ENCODE data around the gene ADCY2. TPM values are rescaled to one million over a fixed set of nuclear protein-coding genes. Genes with fewer than 3 reads are reported as not detected.

The ADCY2 gene
- polyA plus RNA-seq, 1 of the 3 experiments (the other 2 are of a cell fraction), result not detected

DNA sequence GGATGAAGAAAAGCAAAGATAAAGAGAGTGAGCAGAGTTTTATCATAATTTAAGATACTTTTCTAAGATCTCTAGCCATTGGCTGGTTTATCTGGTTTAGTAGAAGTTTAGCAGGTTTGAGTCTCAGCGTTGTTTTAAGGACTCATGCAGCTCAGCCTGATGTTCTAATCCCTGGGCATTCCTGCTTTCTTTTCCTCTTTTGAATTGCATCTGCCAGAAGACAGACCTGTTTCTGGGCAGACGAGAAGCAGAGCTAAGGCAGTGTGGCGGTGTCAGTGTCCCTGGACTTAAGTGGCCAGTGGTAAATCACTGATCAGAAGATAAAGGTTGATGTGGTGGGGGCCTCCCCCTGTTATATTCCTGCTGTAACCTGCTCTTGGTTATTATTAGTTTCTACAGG is 138.6 kb downstream of the ADCY2 start:
- ChIA-PET CTCF (no interaction called here), POLR2A (no interaction called here)
- Histone ChIP-seq H3K36me3 (replicated peaks in 1 of 2; ENCODE audit: control insufficient read depth in 1 of 2, insufficient read depth in 2 of 2, low read length in 1 of 2) (no peaks in the 10 kb centered on the region), H3K4me2 (no peak overlapping the region), H3F3A (replicated peaks; ENCODE audit: insufficient read depth) (no peaks in the 10 kb centered on the region), H3K9me2 (no peaks in the 10 kb centered on the region), H3K4me1 (ENCODE audit: control insufficient read depth in 1 of 2, insufficient read depth in 2 of 2, low read depth in 1 of 2, low read length in 1 of 2) (no peaks in the 10 kb centered on the region), H3K4me3 (ENCODE audit: low read depth in 2 of 2, low read length in 1 of 2) (no peak overlapping the region), H2AFZ (ENCODE audit: low read depth) (no peak overlapping the region), H3K9me3 (no peaks in the 10 kb centered on the region), H3K79me2 (ENCODE audit: insufficient read depth) (no peaks in the 10 kb centered on the region), H3K27ac (ENCODE audit: low read depth in 2 of 2, low read length in 1 of 2) (no peak overlapping the region), H4K20me1 (ENCODE audit: insufficient read depth) (no peaks in the 10 kb centered on the region), H3K9ac (no peak overlapping the region), H3K27me3 (ENCODE audit: insufficient read depth) (no peaks in the 10 kb centered on the region)
- no peak for TF ChIP-seq GABPA (IDR thresholded peaks at IDR 0.05; ENCODE audit: low read depth)
- WGBS (ENCODE audit: low lambda C conversion rate), result 4% methylated on average over 3 of the region's 3 CpGs
- DNase-seq, result no peak

DNA sequence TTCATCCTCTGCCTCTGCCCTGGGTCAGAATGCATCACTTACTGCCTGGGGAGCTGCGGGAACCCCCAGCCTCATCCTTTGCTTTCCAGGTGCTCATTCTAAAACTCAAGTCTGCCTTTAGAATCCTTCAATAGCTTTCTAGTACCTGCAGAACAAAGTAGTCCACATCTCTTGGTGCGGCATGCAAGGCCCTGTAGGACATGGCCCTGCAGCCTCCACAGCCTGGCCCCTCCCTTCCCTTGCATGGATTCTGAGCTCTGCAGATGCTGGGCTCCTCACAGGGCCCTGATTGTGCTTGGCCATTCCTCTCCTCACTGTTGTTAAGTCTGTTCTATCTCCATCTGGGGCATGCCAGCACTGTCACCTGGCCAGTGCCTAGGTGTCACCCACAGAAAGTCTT is 141.6 kb downstream of the ADCY2 start:
- Histone ChIP-seq H3K4me2 (no peak overlapping the region), H3K27ac (ENCODE audit: low read depth in 2 of 2, low read length in 1 of 2) (no peak overlapping the region), H3K4me3 (ENCODE audit: low read depth in 2 of 2, low read length in 1 of 2) (no peak overlapping the region), H3K9ac (no peak overlapping the region), H4K20me1 (ENCODE audit: insufficient read depth) (no peaks in the 10 kb centered on the region), H3K9me2 (no peaks in the 10 kb centered on the region), H3K27me3 (ENCODE audit: insufficient read depth) (no peaks in the 10 kb centered on the region), H3K36me3 (replicated peaks in 1 of 2; ENCODE audit: control insufficient read depth in 1 of 2, insufficient read depth in 2 of 2, low read length in 1 of 2) (no peaks in the 10 kb centered on the region), H3K79me2 (ENCODE audit: insufficient read depth) (no peaks in the 10 kb centered on the region), H3F3A (replicated peaks; ENCODE audit: insufficient read depth) (no peaks in the 10 kb centered on the region), H3K9me3 (no peaks in the 10 kb centered on the region), H2AFZ (ENCODE audit: low read depth) (no peak overlapping the region), H3K4me1 (ENCODE audit: control insufficient read depth in 1 of 2, insufficient read depth in 2 of 2, low read depth in 1 of 2, low read length in 1 of 2) (no peaks in the 10 kb centered on the region)
- no peak for DNase-seq
- 19% methylated on average over 2 of the region's 2 CpGs for WGBS (ENCODE audit: low lambda C conversion rate)
- TF ChIP-seq RFX5 (IDR thresholded peaks at IDR 0.05; ENCODE audit: low read length) (no peak), MXI1 (IDR thresholded peaks at IDR 0.05; ENCODE audit: low read depth, low read length) (no peak), ELF1 (IDR thresholded peaks at IDR 0.05) (no peak), RAD21 (IDR thresholded peaks at IDR 0.05; ENCODE audit: low read length) (no peak), GABPA (IDR thresholded peaks at IDR 0.05; ENCODE audit: low read depth) (no peak)
- CTCF ChIA-PET, result no interaction called here
- POLR2A ChIA-PET, result no interaction called here

DNA sequence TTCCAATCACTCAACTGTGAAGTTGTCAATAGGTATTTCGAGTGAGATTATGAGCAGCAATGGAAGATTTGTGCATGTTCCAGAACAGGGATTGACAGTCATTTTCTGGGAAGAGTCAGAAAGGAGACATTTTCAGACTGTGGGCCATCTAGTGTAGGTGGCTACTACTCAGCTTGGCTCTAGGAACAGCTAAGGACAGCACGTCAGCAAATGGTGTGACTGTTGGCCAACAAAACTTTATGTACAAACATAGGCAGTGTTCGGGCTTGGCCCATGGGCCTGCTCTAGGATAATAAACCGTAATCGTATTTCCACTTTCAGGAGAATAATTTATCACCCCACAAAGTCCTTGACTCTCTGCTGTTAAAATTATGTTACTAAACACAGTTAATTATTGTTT is 143.6 kb downstream of the ADCY2 start:
- H3K9ac ChIP-seq, result no peak overlapping the region
- TF ChIP-seq NFIC (IDR thresholded peaks at IDR 0.05; ENCODE audit: borderline replicate concordance), result no peak
- TF ChIP-seq MEF2A (IDR thresholded peaks at IDR 0.05; ENCODE audit: borderline replicate concordance, low read depth), result no peak
- TF ChIP-seq JUND (IDR thresholded peaks at IDR 0.05), result no peak
- TF ChIP-seq, protein P1, sequence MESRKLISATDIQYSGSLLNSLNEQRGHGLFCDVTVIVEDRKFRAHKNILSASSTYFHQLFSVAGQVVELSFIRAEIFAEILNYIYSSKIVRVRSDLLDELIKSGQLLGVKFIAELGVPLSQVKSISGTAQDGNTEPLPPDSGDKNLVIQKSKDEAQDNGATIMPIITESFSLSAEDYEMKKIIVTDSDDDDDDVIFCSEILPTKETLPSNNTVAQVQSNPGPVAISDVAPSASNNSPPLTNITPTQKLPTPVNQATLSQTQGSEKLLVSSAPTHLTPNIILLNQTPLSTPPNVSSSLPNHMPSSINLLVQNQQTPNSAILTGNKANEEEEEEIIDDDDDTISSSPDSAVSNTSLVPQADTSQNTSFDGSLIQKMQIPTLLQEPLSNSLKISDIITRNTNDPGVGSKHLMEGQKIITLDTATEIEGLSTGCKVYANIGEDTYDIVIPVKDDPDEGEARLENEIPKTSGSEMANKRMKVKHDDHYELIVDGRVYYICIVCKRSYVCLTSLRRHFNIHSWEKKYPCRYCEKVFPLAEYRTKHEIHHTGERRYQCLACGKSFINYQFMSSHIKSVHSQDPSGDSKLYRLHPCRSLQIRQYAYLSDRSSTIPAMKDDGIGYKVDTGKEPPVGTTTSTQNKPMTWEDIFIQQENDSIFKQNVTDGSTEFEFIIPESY (IDR thresholded peaks at IDR 0.05; ENCODE audit: borderline replicate concordance, low read depth), result no peak
- TF ChIP-seq RCOR1 (IDR thresholded peaks at IDR 0.05; ENCODE audit: low read length), result no peak
- TF ChIP-seq SMC3 (IDR thresholded peaks at IDR 0.05; ENCODE audit: low read depth, low read length), result no peak
- no peak for TF ChIP-seq GATA2 (CRISPR knock-in tag; IDR thresholded peaks at IDR 0.05)
- no peak for TF ChIP-seq ELF1 (IDR thresholded peaks at IDR 0.05)
- no peak for TF ChIP-seq RAD21 (IDR thresholded peaks at IDR 0.05; ENCODE audit: low read length)
- TF ChIP-seq EZH2phosphoT487 (IDR thresholded peaks at IDR 0.05; ENCODE audit: borderline replicate concordance, low read depth), result no peak
- no peak for TF ChIP-seq TEAD4 (IDR thresholded peaks at IDR 0.05; ENCODE audit: borderline replicate concordance, insufficient read depth)
- TF ChIP-seq, protein P2, sequence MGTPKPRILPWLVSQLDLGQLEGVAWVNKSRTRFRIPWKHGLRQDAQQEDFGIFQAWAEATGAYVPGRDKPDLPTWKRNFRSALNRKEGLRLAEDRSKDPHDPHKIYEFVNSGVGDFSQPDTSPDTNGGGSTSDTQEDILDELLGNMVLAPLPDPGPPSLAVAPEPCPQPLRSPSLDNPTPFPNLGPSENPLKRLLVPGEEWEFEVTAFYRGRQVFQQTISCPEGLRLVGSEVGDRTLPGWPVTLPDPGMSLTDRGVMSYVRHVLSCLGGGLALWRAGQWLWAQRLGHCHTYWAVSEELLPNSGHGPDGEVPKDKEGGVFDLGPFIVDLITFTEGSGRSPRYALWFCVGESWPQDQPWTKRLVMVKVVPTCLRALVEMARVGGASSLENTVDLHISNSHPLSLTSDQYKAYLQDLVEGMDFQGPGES (IDR thresholded peaks at IDR 0.05; ENCODE audit: low read depth, low read length), result no peak
- H3K9me2 ChIP-seq, result no peaks in the 10 kb centered on the region
- no peak overlapping the region for H3K4me3 ChIP-seq (ENCODE audit: low read depth in 2 of 2, low read length in 1 of 2)
- no peaks in the 10 kb centered on the region for H3F3A ChIP-seq (replicated peaks; ENCODE audit: insufficient read depth)
- H3K4me2 ChIP-seq, result no peak overlapping the region
- no peak for DNase-seq
- H3K27ac ChIP-seq (ENCODE audit: low read depth in 2 of 2, low read length in 1 of 2), result no peak overlapping the region
- H4K20me1 ChIP-seq (ENCODE audit: insufficient read depth), result no peaks in the 10 kb centered on the region
- 10% methylated on average over 5 of the region's 5 CpGs for WGBS (ENCODE audit: low lambda C conversion rate)
- no peak overlapping the region for H2AFZ ChIP-seq (ENCODE audit: low read depth)
- H3K4me1 ChIP-seq (ENCODE audit: control insufficient read depth in 1 of 2, insufficient read depth in 2 of 2, low read depth in 1 of 2, low read length in 1 of 2), result no peaks in the 10 kb centered on the region
- H3K79me2 ChIP-seq (ENCODE audit: insufficient read depth), result no peaks in the 10 kb centered on the region
- no peaks in the 10 kb centered on the region for H3K9me3 ChIP-seq
- H3K27me3 ChIP-seq (ENCODE audit: insufficient read depth), result no peaks in the 10 kb centered on the region
- POLR2A ChIA-PET, result no interaction called here
- no peaks in the 10 kb centered on the region for H3K36me3 ChIP-seq (replicated peaks in 1 of 2; ENCODE audit: control insufficient read depth in 1 of 2, insufficient read depth in 2 of 2, low read length in 1 of 2)
- CTCF ChIA-PET, result no interaction called here

All from SK-N-SH (cell line).